Activated CD8-positive, alpha-beta memory T cell treated with anti-CD3 and anti-CD28 coated beads, Interleukin-2, amount 50 U/mL, for 24 hours (primary cell): ENCODE measurements around the gene CCDC137.

Source experiments
- DNase-seq: peaks from one replicate; pipeline ENCODE4 v3.0.0-alpha.2; 2020; ENCODE audit errors: extremely low read depth

CCDC137 gene

GRCh38 chr17:81715872-81716673, 49.5 kb downstream of the CCDC137 start:
- no peak for DNase-seq

GRCh38 chr17:81716674-81716996, 50.1 kb downstream of the CCDC137 start:
- DNase-seq = no peak

- no peak for DNase-seq
These were observed 50.7 kb downstream of the CCDC137 start for GRCh38 chr17:81717049-81717765.

GRCh38 chr17:81717766-81718089, 51.2 kb downstream of the CCDC137 start:
- DNase-seq = no peak

- DNase-seq = no peak
These were observed 53.1 kb downstream of the CCDC137 start for GRCh38 chr17:81719410-81720266.

- no peak for DNase-seq
These were observed 53.9 kb downstream of the CCDC137 start for GRCh38 chr17:81720267-81721071.

GRCh38 chr17:81722184-81723120, 55.9 kb downstream of the CCDC137 start:
- no peak for DNase-seq
